ENCODE results near the gene TOMM40L.

The TOMM40L gene

DNA sequence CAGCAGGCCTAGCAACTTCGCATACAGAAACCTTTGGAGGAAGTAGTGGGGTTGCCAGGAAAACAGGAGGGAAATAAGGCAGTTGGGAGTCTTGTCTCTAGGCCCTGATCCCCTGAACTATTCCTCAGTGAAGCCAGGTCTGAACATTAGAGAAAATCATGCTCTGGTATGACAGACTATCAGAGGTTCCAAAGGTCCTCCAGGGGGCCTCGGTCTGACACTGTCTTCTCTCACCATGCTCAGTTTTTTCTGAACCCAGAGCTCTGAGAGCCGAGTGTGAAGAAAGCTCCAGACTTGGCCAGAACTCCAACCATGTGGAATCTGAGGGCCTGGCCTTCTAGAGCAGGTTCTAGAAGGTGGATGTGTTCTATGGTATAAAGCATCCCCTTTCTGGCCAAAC is 4.0 kb downstream of the TOMM40L start:
- TF ChIP-seq CTCF (IDR thresholded peaks at IDR 0.05; ENCODE audit: control insufficient read depth, extremely low read depth, insufficient read depth) = no peak

DNA sequence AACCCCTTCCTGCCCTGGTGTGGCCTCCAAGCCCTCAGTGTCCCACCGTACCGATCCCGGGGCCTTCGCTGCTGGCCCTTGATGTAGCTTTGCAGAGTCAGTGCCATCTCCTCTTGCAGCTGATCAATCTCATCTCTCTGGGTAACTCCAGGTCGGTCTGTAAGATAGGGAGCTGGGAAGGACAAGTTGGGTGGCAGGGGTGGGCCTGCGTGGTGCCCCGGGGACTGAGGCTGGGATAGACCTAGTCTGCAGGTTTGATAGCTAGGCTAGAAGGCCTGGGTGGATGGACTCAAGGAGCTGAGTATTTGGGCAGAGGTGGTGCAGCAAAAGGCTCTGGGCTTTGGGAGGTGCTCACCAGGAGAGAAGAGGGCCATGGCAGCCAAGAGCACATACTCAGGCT is 4.9 kb downstream of the TOMM40L start:
- no peak for DNase-seq (ENCODE audit: low read depth)
- no peak overlapping the region for H3K4me3 ChIP-seq (ENCODE audit: low read depth, low read length)
- no peak for TF ChIP-seq CTCF (IDR thresholded peaks at IDR 0.05; ENCODE audit: control insufficient read depth, extremely low read depth, insufficient read depth)

More for the DNA sequence above, 4.0 kb downstream of the TOMM40L start:
- no peak for DNase-seq (ENCODE audit: low read depth)
- H3K4me3 ChIP-seq (ENCODE audit: low read depth, low read length) = no peak overlapping the region

- TF ChIP-seq CTCF (IDR thresholded peaks at IDR 0.05; ENCODE audit: control insufficient read depth, extremely low read depth, insufficient read depth) = no peak
- DNase-seq (ENCODE audit: low read depth) = no peak
- H3K4me3 ChIP-seq (ENCODE audit: low read depth, low read length) = no peak overlapping the region
Observed at GRCh38 chr1:161233102-161233501, 7.2 kb downstream of the TOMM40L start.

DNA sequence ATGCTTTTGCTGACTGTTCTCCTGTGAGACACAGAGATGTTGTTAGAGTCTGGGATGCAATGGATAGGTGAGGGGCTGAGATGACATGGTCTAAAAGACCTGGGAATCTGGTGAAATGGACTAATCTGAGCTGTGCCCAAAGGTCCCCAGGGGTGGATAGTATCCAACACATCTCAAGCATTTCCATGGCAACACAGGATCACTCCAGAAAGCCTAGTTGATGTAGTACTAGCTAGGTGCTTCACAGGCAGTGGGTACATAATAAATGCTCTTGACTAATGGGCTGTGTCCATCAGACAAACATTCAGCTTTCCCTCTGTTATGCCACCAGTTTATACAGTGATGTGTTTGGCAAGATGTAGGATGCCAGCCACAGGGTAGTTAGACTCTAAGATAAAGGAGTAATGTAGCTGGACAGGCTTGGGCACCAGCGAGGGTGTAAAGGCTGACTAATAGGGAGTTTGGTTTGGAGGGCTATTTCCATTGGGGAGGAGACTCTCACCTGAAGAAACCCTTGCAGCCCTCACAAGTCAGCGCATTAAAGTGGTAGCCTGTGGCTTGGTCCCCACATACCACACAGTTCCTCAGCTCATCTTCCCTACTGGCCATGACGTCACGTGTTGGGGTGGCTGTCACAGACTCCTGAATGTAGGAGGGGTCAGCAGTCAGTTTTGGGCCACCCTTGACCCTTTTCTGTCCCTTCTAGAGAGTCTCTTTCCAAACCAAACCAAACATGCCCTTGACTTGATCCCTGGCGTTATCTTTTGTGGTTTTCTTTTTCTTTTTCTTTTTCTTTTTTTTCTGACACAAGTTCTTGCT is 10.3 kb downstream of the TOMM40L start:
- DNase-seq (ENCODE audit: low read depth) = no peak

GRCh38 chr1:161238039-161238473 is 12.2 kb downstream of the TOMM40L start, which contains the start of gene NR1I3:
TSS of gene NR1I3 (minus strand) at chr1:161238203. CDS start at chr1:161236565, 1,638 bp downstream.
- no peak for TF ChIP-seq CTCF (IDR thresholded peaks at IDR 0.05; ENCODE audit: control insufficient read depth, extremely low read depth, insufficient read depth)
- no peak for DNase-seq (ENCODE audit: low read depth)
- no peak within 1 kb of the TSS for H3K4me3 ChIP-seq (ENCODE audit: low read depth, low read length)

More for the DNA sequence above, 10.3 kb downstream of the TOMM40L start:
- TF ChIP-seq CTCF (IDR thresholded peaks at IDR 0.05; ENCODE audit: control insufficient read depth, extremely low read depth, insufficient read depth) = no peak
- no peak overlapping the region for H3K4me3 ChIP-seq (ENCODE audit: low read depth, low read length)

DNA sequence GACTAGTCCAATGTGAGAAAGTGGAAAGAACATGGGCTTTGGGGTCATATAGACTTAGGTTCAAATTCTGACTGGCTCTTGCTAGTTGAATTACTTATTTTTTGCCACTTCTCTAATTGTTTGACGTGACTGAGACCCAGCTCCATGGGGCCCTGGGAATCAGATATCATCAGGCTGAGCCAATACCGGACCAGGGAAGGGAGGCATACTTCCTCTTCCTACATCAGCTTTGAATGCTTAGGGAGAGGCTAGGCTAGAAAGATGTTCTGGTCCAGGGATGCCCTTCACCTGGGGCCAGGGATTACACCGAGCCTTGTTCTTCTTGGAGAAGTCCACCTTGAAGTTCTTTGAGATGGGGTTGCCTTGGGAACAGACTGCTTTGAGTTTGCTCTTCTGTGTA is 15.8 kb downstream of the TOMM40L start:
- no peak overlapping the region for H3K4me3 ChIP-seq (ENCODE audit: low read depth, low read length)
- no peak for DNase-seq (ENCODE audit: low read depth)
- no peak for TF ChIP-seq CTCF (IDR thresholded peaks at IDR 0.05; ENCODE audit: control insufficient read depth, extremely low read depth, insufficient read depth)
